Body of pancreas (tissue), 4 donors: Measurements from ENCODE around the gene ALG1.

Experiments
- POLR2A ChIP-seq, 3 donors: fragments of 450-650 bp; IDR thresholded peaks; one replicate each; pipeline ENCODE4 v1.6.1; 2016; ENCODE audit warnings: antibody characterized with exemption in 3 of 3, mild to moderate bottlenecking in 2 of 3
- TF ChIP-seq, protein P1 (sequence below), 7 experiments: fragments of 450-650 bp in 4 of 7; fragments of 200-600 bp in 3 of 7; sonication (generic) in 3 of 7; IDR thresholded peaks; one replicate each; pipeline ENCODE4 v1.5.1; 2016 to 2019; ENCODE audit warnings: antibody characterized with exemption in 7 of 7

GRCh38 chr16:5066511-5066910 is 5.1 kb upstream of the ALG1 start:
- TF ChIP-seq, protein P1, sequence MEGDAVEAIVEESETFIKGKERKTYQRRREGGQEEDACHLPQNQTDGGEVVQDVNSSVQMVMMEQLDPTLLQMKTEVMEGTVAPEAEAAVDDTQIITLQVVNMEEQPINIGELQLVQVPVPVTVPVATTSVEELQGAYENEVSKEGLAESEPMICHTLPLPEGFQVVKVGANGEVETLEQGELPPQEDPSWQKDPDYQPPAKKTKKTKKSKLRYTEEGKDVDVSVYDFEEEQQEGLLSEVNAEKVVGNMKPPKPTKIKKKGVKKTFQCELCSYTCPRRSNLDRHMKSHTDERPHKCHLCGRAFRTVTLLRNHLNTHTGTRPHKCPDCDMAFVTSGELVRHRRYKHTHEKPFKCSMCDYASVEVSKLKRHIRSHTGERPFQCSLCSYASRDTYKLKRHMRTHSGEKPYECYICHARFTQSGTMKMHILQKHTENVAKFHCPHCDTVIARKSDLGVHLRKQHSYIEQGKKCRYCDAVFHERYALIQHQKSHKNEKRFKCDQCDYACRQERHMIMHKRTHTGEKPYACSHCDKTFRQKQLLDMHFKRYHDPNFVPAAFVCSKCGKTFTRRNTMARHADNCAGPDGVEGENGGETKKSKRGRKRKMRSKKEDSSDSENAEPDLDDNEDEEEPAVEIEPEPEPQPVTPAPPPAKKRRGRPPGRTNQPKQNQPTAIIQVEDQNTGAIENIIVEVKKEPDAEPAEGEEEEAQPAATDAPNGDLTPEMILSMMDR (IDR thresholded peaks at IDR 0.05), result no peak
- TF ChIP-seq POLR2A (IDR thresholded peaks at IDR 0.05), result no peak
